ENCODE measurements around the gene PARP3.

DNA sequence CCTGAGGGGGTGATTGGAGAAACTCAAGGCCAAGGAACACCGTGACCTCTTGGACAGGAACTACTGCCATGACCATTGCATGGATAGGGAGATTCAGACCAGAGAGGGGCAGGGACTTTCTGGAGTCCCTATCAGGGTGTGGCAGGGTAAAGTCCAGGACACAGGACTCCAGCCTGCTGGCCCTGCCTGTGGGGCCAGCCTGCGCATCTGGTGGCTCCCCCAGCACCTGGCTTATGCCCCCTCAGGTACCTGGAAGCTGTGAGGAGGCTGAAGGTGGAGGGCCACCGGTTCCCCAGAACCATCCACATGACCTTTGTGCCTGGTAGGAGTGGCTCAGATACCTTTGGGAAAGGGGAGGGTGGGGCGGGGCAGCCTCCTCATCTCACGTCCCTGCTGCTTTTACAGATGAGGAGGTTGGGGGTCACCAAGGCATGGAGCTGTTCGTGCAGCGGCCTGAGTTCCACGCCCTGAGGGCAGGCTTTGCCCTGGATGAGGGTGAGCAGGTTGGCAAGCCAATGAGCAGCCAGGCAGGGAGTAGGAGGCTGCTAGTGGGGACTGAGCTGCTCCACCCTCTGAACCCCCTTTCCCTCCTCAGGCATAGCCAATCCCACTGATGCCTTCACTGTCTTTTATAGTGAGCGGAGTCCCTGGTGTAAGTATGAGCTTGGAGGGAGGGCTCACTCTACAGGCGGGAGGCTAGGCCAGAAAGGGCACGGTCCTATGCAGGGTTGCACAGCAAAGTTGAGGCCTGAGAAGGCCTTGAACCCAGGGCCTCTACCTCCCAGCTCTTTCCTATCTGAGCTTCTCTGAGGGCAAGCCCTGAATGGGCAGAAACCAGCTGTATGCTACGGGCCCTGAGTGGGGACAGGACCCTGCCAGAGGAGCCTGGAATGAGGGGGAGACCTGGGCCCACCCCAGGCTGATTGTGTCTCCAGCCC, 44.1 kb downstream of the PARP3 start:
- TF ChIP-seq, protein P1, sequence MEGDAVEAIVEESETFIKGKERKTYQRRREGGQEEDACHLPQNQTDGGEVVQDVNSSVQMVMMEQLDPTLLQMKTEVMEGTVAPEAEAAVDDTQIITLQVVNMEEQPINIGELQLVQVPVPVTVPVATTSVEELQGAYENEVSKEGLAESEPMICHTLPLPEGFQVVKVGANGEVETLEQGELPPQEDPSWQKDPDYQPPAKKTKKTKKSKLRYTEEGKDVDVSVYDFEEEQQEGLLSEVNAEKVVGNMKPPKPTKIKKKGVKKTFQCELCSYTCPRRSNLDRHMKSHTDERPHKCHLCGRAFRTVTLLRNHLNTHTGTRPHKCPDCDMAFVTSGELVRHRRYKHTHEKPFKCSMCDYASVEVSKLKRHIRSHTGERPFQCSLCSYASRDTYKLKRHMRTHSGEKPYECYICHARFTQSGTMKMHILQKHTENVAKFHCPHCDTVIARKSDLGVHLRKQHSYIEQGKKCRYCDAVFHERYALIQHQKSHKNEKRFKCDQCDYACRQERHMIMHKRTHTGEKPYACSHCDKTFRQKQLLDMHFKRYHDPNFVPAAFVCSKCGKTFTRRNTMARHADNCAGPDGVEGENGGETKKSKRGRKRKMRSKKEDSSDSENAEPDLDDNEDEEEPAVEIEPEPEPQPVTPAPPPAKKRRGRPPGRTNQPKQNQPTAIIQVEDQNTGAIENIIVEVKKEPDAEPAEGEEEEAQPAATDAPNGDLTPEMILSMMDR (IDR thresholded peaks at IDR 0.05; ENCODE audit: control extremely low read depth in 1 of 3, insufficient read depth in 1 of 3, low read depth in 1 of 3, low read length in 3 of 3), result no peak
- no peak for TF ChIP-seq SRF (IDR thresholded peaks at IDR 0.05; ENCODE audit: low read depth, low read length)
- TF ChIP-seq HDAC2 (IDR thresholded peaks at IDR 0.05; ENCODE audit: borderline replicate concordance in 1 of 2, low read depth in 2 of 2, low read length in 2 of 2), result no peak
- no peak for TF ChIP-seq CEBPB (IDR thresholded peaks at IDR 0.05; ENCODE audit: low read depth, low read length)
- no peak for TF ChIP-seq SUZ12 (IDR thresholded peaks at IDR 0.05; ENCODE audit: low read length)
- TF ChIP-seq TBP (IDR thresholded peaks at IDR 0.05; ENCODE audit: low read depth, low read length), result no peak
- no peak for TF ChIP-seq POLR2A (IDR thresholded peaks at IDR 0.05; ENCODE audit: control extremely low read depth in 1 of 2, low read depth in 2 of 2, low read length in 2 of 2)
